Neural cell (in vitro differentiated cells): ENCODE data around the gene KCNIP4.

ENCODE experiments used
- CTCF ChIP-seq: fragments of 450-650 bp; IDR thresholded peaks from 2 replicates; pipeline ENCODE4 v1.5.1; 2014; ENCODE audit warnings: antibody characterized with exemption, mild to moderate bottlenecking, moderate library complexity; ENCODE audit not compliant: poor library complexity, severe bottlenecking
- EP300 ChIP-seq: fragments of 450-650 bp; conservative IDR thresholded peaks from 2 replicates; pipeline ENCODE4 v1.6.1; 2014; ENCODE audit warnings: antibody characterized with exemption, mild to moderate bottlenecking, moderate library complexity; ENCODE audit not compliant: poor library complexity, severe bottlenecking
- MXI1 ChIP-seq: fragments of 450-650 bp; conservative IDR thresholded peaks from 2 replicates; pipeline ENCODE4 v1.6.1; 2014; ENCODE audit warnings: antibody characterized with exemption, mild to moderate bottlenecking; ENCODE audit not compliant: poor library complexity, severe bottlenecking
- RAD21 ChIP-seq: fragments of 450-650 bp; conservative IDR thresholded peaks from 2 replicates; pipeline ENCODE4 v1.6.1; 2014; ENCODE audit warnings: antibody characterized with exemption, mild to moderate bottlenecking, moderate library complexity
- REST ChIP-seq: IDR thresholded peaks from 2 replicates; pipeline ENCODE4 v1.6.1; 2012; ENCODE audit warnings: borderline replicate concordance
- SMC3 ChIP-seq: fragments of 450-650 bp; conservative IDR thresholded peaks from 2 replicates; pipeline ENCODE4 v1.6.1; 2014; ENCODE audit warnings: antibody characterized with exemption, mild to moderate bottlenecking, moderate library complexity; ENCODE audit not compliant: poor library complexity

GRCh38 chr4:21001490-21001889 lies 947.1 kb downstream of the KCNIP4 start:
- TF ChIP-seq SMC3 = no peak
- no peak for TF ChIP-seq REST
- TF ChIP-seq CTCF = no peak
- no peak for TF ChIP-seq MXI1
- no peak for TF ChIP-seq RAD21
- TF ChIP-seq EP300 = no peak
